OCI-LY3 (cell line): ENCODE results near the gene ZNF740.

Experiments used
- H2AFZ ChIP-seq: fragments of 200-600, 300-600 bp; shearing (Covaris generic); 2 replicates; pipeline ENCODE4 v1.6.0; 2014; ENCODE audit warnings: antibody characterized with exemption, low read depth, low read length
- H3K27ac ChIP-seq: fragments of 200-600, 300-600 bp; sonication (generic); 2 replicates; pipeline ENCODE4 v1.5.1; 2014; ENCODE audit warnings: mild to moderate bottlenecking, low read length, moderate library complexity, mixed read lengths
- H3K27me3 ChIP-seq: fragments of 200-600, 300-600 bp; sonication (generic); 2 replicates; pipeline ENCODE4 v1.6.1; 2014; ENCODE audit warnings: low read depth, low read length, mixed read lengths
- H3K36me3 ChIP-seq: fragments of 200-600, 300-600 bp; sonication (generic); replicated peaks from 2 replicates; pipeline ENCODE3; 2014; ENCODE audit warnings: low read depth, low read length, mixed read lengths
- H3K4me1 ChIP-seq: fragments of 300-600, 200-600 bp; sonication (generic); 2 replicates; pipeline ENCODE4 v1.6.1; 2014; ENCODE audit warnings: low read length, mixed read lengths
- H3K4me2 ChIP-seq: fragments of 200-600, 300-600 bp; sonication (generic); 2 replicates; pipeline ENCODE4 v1.6.1; 2014; ENCODE audit warnings: low read length, mixed read lengths
- H3K4me3 ChIP-seq: fragments of 300-600, 200-600 bp; sonication (generic); 2 replicates; pipeline ENCODE4 v1.5.1; 2014; ENCODE audit warnings: antibody characterized with exemption, mild to moderate bottlenecking, low read length, moderate library complexity
- H3K79me2 ChIP-seq: fragments of 300-600, 200-600 bp; shearing (Covaris generic); 2 replicates; pipeline ENCODE4 v1.6.1; 2014; ENCODE audit warnings: mild to moderate bottlenecking, low read length, mixed read lengths
- H3K9ac ChIP-seq: fragments of 300-600, 200-600 bp; shearing (Covaris generic); 2 replicates; pipeline ENCODE4 v1.6.0; 2014; ENCODE audit warnings: mild to moderate bottlenecking, low read length, moderate library complexity
- H3K9me3 ChIP-seq: fragments of 200-600, 300-600 bp; shearing (Covaris generic); 2 replicates; pipeline ENCODE4 v1.6.1; 2014; ENCODE audit warnings: low read length, mixed read lengths; ENCODE audit not compliant: insufficient read depth
- H4K20me1 ChIP-seq: fragments of 200-600, 300-600 bp; sonication (generic); 2 replicates; pipeline ENCODE4 v1.6.1; 2016; ENCODE audit warnings: low read length, mixed read lengths; ENCODE audit not compliant: insufficient read depth
- EZH2phosphoT487 ChIP-seq: fragments of 200-600 bp; shearing (Covaris generic); IDR thresholded peaks from 2 replicates; pipeline ENCODE4 v1.6.1; 2018; ENCODE audit warnings: antibody characterized with exemption, mixed run types, low read depth
- TF ChIP-seq, protein P1 (sequence below): fragments of 200-600, 300-600 bp; sonication (generic); IDR thresholded peaks from 2 replicates; pipeline ENCODE4 v1.5.1; 2014; ENCODE audit warnings: antibody characterized with exemption, low read length, low read depth

The ZNF740 gene

DNA sequence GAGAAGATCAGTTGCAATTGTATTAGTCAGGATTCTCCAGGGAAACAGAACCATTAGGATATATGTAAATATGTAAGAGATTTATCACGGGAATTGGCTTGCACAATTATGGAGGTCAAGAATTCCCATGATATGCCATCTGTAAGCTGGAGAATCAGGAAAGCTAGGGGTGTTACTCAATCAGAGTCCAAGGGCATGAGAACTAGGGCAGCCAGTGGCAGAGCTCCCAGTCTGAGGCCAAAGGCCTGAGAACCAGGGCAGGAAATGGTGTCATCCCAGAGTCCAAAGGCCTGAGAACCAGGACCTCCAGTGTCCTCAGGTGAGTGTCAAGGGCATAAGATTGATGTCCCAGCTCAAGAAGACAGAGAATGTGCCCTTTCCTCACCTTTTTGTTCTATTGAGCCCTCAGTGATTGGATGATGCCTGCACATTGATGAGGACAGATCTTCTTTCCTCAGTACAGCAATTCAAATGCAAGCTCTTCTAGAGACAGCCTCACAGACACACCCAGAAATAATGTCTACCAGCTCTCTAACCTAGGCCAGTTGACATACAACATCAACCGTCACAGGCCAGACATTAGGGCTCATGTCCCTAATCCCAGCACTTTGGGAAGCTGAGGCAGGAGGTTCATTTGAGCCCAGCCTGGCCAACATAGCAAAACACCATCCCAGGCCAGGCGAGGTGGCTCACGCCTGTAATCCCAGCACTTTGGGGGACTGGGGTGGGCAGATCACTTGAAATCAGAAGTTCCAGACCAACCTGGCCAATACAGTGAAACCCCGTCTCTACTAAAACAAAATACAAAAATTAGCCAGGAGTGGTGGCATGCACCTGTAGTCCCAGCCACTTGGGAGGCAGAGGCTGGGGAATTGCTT is 34.9 kb upstream of the ZNF740 start:
- no peak overlapping the region for H3K9ac ChIP-seq
- TF ChIP-seq, protein P1, sequence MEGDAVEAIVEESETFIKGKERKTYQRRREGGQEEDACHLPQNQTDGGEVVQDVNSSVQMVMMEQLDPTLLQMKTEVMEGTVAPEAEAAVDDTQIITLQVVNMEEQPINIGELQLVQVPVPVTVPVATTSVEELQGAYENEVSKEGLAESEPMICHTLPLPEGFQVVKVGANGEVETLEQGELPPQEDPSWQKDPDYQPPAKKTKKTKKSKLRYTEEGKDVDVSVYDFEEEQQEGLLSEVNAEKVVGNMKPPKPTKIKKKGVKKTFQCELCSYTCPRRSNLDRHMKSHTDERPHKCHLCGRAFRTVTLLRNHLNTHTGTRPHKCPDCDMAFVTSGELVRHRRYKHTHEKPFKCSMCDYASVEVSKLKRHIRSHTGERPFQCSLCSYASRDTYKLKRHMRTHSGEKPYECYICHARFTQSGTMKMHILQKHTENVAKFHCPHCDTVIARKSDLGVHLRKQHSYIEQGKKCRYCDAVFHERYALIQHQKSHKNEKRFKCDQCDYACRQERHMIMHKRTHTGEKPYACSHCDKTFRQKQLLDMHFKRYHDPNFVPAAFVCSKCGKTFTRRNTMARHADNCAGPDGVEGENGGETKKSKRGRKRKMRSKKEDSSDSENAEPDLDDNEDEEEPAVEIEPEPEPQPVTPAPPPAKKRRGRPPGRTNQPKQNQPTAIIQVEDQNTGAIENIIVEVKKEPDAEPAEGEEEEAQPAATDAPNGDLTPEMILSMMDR: no peak
- TF ChIP-seq EZH2phosphoT487: no peak

DNA sequence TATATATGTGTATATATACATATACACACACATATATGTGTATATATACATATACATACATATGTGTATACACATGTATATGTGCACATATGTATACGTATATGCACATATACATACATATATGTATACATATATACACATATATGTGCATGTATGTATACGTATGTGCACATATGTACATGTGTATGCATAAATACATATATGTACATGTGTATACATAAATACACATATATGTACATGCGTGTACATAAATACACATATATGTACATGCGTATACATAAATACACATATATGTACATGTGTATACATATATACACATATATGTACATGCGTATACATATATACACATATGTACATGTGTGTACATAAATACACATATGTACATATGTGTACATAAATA is 33.3 kb upstream of the ZNF740 start:
- H3K4me2 ChIP-seq: no peak overlapping the region
- H3K27me3 ChIP-seq: no peaks in the 10 kb centered on the region
- no peaks in the 10 kb centered on the region; the same call in 1 of the 2 replicates for H3K9me3 ChIP-seq
- no peaks in the 10 kb centered on the region for H3K4me1 ChIP-seq
- H3K4me3 ChIP-seq: no peak overlapping the region
- no peak for TF ChIP-seq EZH2phosphoT487
- TF ChIP-seq, protein P1: no peak
- no peaks in the 10 kb centered on the region for H3K36me3 ChIP-seq
- H4K20me1 ChIP-seq: no peaks in the 10 kb centered on the region
- H3K79me2 ChIP-seq: no peaks in the 10 kb centered on the region
- no peak overlapping the region for H2AFZ ChIP-seq
- H3K27ac ChIP-seq: no peak overlapping the region
- no peak overlapping the region for H3K9ac ChIP-seq

More for the DNA sequence above, 34.9 kb upstream of the ZNF740 start:
- no peaks in the 10 kb centered on the region for H4K20me1 ChIP-seq
- no peaks in the 10 kb centered on the region; the same call in 1 of the 2 replicates for H3K9me3 ChIP-seq
- H3K36me3 ChIP-seq: no peaks in the 10 kb centered on the region
- H3K79me2 ChIP-seq: no peaks in the 10 kb centered on the region
- no peaks in the 10 kb centered on the region for H3K27me3 ChIP-seq
- no peak overlapping the region for H3K4me3 ChIP-seq
- H2AFZ ChIP-seq: no peak overlapping the region
- H3K4me2 ChIP-seq: no peak overlapping the region
- H3K27ac ChIP-seq: no peak overlapping the region
- H3K4me1 ChIP-seq: no peaks in the 10 kb centered on the region

DNA sequence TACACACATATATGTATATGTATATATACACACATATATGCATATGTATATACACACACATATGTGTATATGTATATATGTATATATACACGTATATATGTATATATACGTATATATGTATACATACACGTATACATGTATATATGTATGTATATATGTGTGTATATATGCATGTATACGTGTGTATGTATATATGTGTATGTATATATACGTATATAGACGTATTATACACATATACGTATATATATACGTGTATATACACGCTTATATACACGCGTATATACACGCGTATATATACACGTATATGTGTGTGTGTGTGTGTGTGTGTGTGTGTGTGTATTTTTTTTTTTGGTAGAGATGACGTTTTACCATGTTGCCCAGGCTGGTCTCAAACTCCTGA is 32.9 kb upstream of the ZNF740 start:
- Histone ChIP-seq H3K27me3 (no peaks in the 10 kb centered on the region), H3K4me2 (no peak overlapping the region), H3K36me3 (no peaks in the 10 kb centered on the region), H3K79me2 (no peaks in the 10 kb centered on the region), H3K4me1 (no peaks in the 10 kb centered on the region), H3K27ac (no peak overlapping the region), H3K9ac (no peak overlapping the region), H4K20me1 (no peaks in the 10 kb centered on the region), H3K4me3 (no peak overlapping the region), H3K9me3 (no peaks in the 10 kb centered on the region; the same call in 1 of the 2 replicates), H2AFZ (no peak overlapping the region)
- no peak for TF ChIP-seq EZH2phosphoT487
- TF ChIP-seq, protein P1: no peak

DNA sequence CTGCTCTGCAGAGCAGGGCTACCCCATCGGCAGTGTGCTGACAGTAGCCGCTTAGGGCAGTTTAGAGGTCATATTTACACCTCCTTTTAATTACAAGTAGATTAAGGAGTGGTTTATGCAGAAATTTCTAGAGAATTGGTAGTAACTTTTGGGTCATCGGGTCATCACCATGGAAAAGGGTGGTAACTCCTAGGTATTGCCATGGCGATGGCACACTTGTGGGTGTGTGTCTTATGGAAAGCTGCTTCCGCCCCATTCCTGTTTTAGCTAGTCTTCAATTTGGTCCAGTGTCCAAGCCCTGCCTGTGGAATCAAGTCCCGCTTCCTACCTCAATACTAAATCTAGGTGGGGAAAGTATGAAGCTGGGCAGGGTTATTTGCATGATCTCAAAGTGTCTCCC is 29.5 kb upstream of the ZNF740 start:
- Histone ChIP-seq H3K27ac (no peak overlapping the region), H3K4me1 (no peaks in the 10 kb centered on the region), H3K9ac (no peak overlapping the region), H3K36me3 (no peaks in the 10 kb centered on the region), H4K20me1 (no peaks in the 10 kb centered on the region), H3K27me3 (no peaks in the 10 kb centered on the region), H2AFZ (no peak overlapping the region), H3K79me2 (no peaks in the 10 kb centered on the region), H3K4me3 (no peak overlapping the region), H3K9me3 (no peaks in the 10 kb centered on the region; the same call in 1 of the 2 replicates), H3K4me2 (no peak overlapping the region)
- TF ChIP-seq, protein P1: no peak
- no peak for TF ChIP-seq EZH2phosphoT487
